A549 (cell line): ENCODE data around the gene ZNF385D.

Source experiments
- EP300 ChIP-seq, 2 experiments: fragments of >200 bp; sonication (Bioruptor Twin); formaldehyde crosslinking; IDR thresholded peaks; 2 replicates in 1 of 2; 3 replicates in 1 of 2; pipeline ENCODE4 v1.6.1; 2016 to 2017
- KDM1A ChIP-seq: fragments of 200-600 bp; sonication (generic); IDR thresholded peaks from 2 replicates; pipeline ENCODE4 v1.6.1; 2016; ENCODE audit warnings: low read depth, mild to moderate bottlenecking
- MAZ ChIP-seq: fragments of 150-350 bp; IDR thresholded peaks from 2 replicates; pipeline ENCODE4 v1.6.1; 2014; ENCODE audit warnings: antibody characterized with exemption, low read depth, low read length, borderline replicate concordance
- MYC ChIP-seq: IDR thresholded peaks from 2 replicates; pipeline ENCODE4 v1.6.1; 2012; ENCODE audit warnings: mild to moderate bottlenecking, inconsistent platforms, low read length, improper control_type of control experiment, borderline replicate concordance
- POLR2A ChIP-seq: IDR thresholded peaks from 2 replicates; pipeline ENCODE4 v1.6.1; 2012; ENCODE audit warnings: mild to moderate bottlenecking, low read length
- RFX5 ChIP-seq: fragments of 450-650 bp; IDR thresholded peaks from 2 replicates; pipeline ENCODE4 v1.7.1; 2014; ENCODE audit warnings: antibody characterized with exemption, mild to moderate bottlenecking, moderate library complexity
- SMC3 ChIP-seq: fragments of >200 bp; sonication (Bioruptor Twin); formaldehyde crosslinking; IDR thresholded peaks from 3 replicates; pipeline ENCODE4 v1.6.1; 2018; ENCODE audit warnings: inconsistent platforms
- TP53 ChIP-seq: fragments of 250-450 bp; sonication (Bioruptor Pico); IDR thresholded peaks from 2 replicates; pipeline ENCODE4 v1.5.0; 2021; ENCODE audit warnings: mild to moderate bottlenecking, moderate library complexity
- TF ChIP-seq, protein P1 (sequence below): fragments of >200 bp; sonication (Bioruptor Twin); formaldehyde crosslinking; IDR thresholded peaks from 3 replicates; pipeline ENCODE4 v1.5.1; 2016
- TF ChIP-seq, protein P2 (sequence below): IDR thresholded peaks from 2 replicates; pipeline ENCODE4 v1.6.1; 2012
- TF ChIP-seq, protein P3 (sequence below): fragments of 250-450 bp; sonication (Bioruptor Pico); IDR thresholded peaks from 2 replicates; pipeline ENCODE4 v1.5.0; 2021; ENCODE audit warnings: mild to moderate bottlenecking, moderate library complexity, borderline replicate concordance
- TF ChIP-seq, protein P4 (sequence below): IDR thresholded peaks from 2 replicates; pipeline ENCODE4 v1.6.1; 2012

DNA sequence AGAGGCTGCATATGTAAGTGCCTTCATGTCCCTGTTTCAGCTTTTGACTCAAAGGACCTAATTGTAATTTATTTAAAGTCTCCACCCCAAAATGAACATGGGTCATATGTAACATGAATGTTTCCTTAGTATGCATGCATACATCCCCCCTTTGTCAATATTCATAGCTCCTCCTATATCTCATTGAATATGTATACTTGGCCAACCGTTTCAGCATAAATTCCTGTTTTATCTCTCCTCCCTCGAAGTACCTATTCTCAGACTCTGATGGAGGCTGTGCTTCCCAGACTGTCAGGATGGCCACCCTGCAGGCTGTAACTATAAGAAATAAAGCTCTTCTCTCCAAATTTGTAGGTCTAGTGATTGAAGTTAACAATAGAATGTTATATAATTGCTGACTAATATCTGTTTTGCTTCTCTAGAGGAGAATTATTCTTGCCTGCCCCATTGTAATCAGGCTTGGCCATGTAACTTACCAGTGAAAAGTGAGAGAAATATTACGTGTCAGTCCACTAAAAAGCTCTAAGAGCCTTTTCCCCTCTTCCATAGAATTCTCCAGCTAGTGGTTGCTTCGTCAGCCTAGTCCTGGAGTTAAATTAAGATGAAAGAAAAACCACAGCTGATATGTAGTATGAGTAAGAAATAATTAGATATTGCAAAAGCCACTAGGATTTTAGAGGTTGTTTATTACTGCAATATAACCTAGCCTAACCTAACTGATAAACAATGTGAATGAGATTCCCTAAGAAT, 245.1 kb downstream of the ZNF385D start:
- TF ChIP-seq POLR2A (no peak), MYC (no peak), SMC3 (no peak), KDM1A (no peak), RFX5 (no peak), EP300 (IDR thresholded peaks at IDR 0.05) (no peak), MAZ (no peak), TP53 (CRISPR knock-in tag) (no peak)
- TF ChIP-seq, protein P1, sequence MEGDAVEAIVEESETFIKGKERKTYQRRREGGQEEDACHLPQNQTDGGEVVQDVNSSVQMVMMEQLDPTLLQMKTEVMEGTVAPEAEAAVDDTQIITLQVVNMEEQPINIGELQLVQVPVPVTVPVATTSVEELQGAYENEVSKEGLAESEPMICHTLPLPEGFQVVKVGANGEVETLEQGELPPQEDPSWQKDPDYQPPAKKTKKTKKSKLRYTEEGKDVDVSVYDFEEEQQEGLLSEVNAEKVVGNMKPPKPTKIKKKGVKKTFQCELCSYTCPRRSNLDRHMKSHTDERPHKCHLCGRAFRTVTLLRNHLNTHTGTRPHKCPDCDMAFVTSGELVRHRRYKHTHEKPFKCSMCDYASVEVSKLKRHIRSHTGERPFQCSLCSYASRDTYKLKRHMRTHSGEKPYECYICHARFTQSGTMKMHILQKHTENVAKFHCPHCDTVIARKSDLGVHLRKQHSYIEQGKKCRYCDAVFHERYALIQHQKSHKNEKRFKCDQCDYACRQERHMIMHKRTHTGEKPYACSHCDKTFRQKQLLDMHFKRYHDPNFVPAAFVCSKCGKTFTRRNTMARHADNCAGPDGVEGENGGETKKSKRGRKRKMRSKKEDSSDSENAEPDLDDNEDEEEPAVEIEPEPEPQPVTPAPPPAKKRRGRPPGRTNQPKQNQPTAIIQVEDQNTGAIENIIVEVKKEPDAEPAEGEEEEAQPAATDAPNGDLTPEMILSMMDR = no peak
- TF ChIP-seq, protein P2, sequence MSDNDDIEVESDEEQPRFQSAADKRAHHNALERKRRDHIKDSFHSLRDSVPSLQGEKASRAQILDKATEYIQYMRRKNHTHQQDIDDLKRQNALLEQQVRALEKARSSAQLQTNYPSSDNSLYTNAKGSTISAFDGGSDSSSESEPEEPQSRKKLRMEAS = no peak
- TF ChIP-seq, protein P3, sequence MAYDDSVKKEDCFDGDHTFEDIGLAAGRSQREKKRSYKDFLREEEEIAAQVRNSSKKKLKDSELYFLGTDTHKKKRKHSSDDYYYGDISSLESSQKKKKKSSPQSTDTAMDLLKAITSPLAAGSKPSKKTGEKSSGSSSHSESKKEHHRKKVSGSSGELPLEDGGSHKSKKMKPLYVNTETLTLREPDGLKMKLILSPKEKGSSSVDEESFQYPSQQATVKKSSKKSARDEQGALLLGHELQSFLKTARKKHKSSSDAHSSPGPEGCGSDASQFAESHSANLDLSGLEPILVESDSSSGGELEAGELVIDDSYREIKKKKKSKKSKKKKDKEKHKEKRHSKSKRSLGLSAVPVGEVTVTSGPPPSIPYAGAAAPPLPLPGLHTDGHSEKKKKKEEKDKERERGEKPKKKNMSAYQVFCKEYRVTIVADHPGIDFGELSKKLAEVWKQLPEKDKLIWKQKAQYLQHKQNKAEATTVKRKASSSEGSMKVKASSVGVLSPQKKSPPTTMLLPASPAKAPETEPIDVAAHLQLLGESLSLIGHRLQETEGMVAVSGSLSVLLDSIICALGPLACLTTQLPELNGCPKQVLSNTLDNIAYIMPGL = no peak
- TF ChIP-seq, protein P4, sequence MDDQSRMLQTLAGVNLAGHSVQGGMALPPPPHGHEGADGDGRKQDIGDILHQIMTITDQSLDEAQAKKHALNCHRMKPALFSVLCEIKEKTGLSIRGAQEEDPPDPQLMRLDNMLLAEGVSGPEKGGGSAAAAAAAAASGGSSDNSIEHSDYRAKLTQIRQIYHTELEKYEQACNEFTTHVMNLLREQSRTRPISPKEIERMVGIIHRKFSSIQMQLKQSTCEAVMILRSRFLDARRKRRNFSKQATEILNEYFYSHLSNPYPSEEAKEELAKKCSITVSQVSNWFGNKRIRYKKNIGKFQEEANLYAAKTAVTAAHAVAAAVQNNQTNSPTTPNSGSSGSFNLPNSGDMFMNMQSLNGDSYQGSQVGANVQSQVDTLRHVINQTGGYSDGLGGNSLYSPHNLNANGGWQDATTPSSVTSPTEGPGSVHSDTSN = no peak
